ENCODE measurements around the gene MRPS22. TPM values are rescaled to one million over a fixed set of nuclear protein-coding genes. Genes with fewer than 3 reads are reported as not detected.

MRPS22 gene
- total RNA-seq, 3 donors from 2014 or later = 39.4 to 52.0 (median 46.4) TPM

GRCh38 chr3:139302801-139303113 lies 41.1 kb upstream of the MRPS22 start:
- TF ChIP-seq CTCF (IDR thresholded peaks at IDR 0.05) = no peak
- no peak overlapping the region for H3K4me3 ChIP-seq
- H3K9me3 ChIP-seq = no peaks in the 10 kb centered on the region
- H3K4me1 ChIP-seq (ENCODE audit: low read depth) = no peaks in the 10 kb centered on the region
- ATAC-seq (no peak), DNase-seq (no peak)
- H3K36me3 ChIP-seq (ENCODE audit: low read depth) = no peaks in the 10 kb centered on the region
- intact Hi-C loops (cut with DNase I, micrococcal nuclease) = no loop called here

- DNase-seq (no peak), ATAC-seq (no peak)
- Histone ChIP-seq H3K4me1 (ENCODE audit: low read depth) (no peaks in the 10 kb centered on the region), H3K9me3 (no peaks in the 10 kb centered on the region), H3K36me3 (ENCODE audit: low read depth) (no peaks in the 10 kb centered on the region), H3K4me3 (no peak overlapping the region)
- TF ChIP-seq CTCF (IDR thresholded peaks at IDR 0.05) = no peak
- intact Hi-C loops (cut with DNase I, micrococcal nuclease) = no loop called here
These were observed 40.6 kb upstream of the MRPS22 start for GRCh38 chr3:139303216-139303615.

- intact Hi-C loops (cut with DNase I, micrococcal nuclease) = no loop called here
- Histone ChIP-seq H3K4me1 (ENCODE audit: low read depth) (no peaks in the 10 kb centered on the region), H3K4me3 (no peak overlapping the region), H3K9me3 (no peaks in the 10 kb centered on the region), H3K36me3 (ENCODE audit: low read depth) (no peaks in the 10 kb centered on the region)
- DNase-seq = no peak
- ATAC-seq = no peak
- no peak for TF ChIP-seq CTCF (IDR thresholded peaks at IDR 0.05)
These were observed 39.4 kb upstream of the MRPS22 start for GRCh38 chr3:139304383-139304782.

GRCh38 chr3:139306078-139306477 lies 37.7 kb upstream of the MRPS22 start:
- H3K4me1 ChIP-seq (ENCODE audit: low read depth) = no peaks in the 10 kb centered on the region
- DNase-seq (no peak), ATAC-seq (no peak)
- no peaks in the 10 kb centered on the region for H3K9me3 ChIP-seq
- intact Hi-C loops (cut with DNase I, micrococcal nuclease) = no loop called here
- H3K36me3 ChIP-seq (ENCODE audit: low read depth) = no peaks in the 10 kb centered on the region
- TF ChIP-seq CTCF (IDR thresholded peaks at IDR 0.05) = no peak
- H3K4me3 ChIP-seq = no peak overlapping the region

GRCh38 chr3:139307072-139307491 lies 36.7 kb upstream of the MRPS22 start:
- no peaks in the 10 kb centered on the region for H3K9me3 ChIP-seq
- intact Hi-C loops (cut with DNase I, micrococcal nuclease) = no loop called here

More at GRCh38 chr3:139307072-139307491, 36.7 kb upstream of the MRPS22 start:
- Histone ChIP-seq H3K4me1 (ENCODE audit: low read depth) (no peaks in the 10 kb centered on the region), H3K36me3 (ENCODE audit: low read depth) (no peaks in the 10 kb centered on the region), H3K4me3 (no peak overlapping the region)
- DNase-seq (no peak), ATAC-seq (no peak)
- no peak for TF ChIP-seq CTCF (IDR thresholded peaks at IDR 0.05)
